NOMO-1 (cell line): ENCODE measurements around the gene GPC5.

Experiments used
- DNase-seq, 2 experiments: peaks; one replicate each; lab custom pipeline; 2025; ENCODE audit not compliant: unreplicated experiment in 2 of 2; lab: John Stamatoyannopoulos, UW

Gene GPC5

GRCh38 chr13:91701975-91702374 lies 303.6 kb downstream of the GPC5 start:
- no peak for DNase-seq

- no peak for DNase-seq
Observed at GRCh38 chr13:91702411-91702810, 304.0 kb downstream of the GPC5 start.

- DNase-seq, result no peak
Observed at GRCh38 chr13:91704398-91704797, 306.0 kb downstream of the GPC5 start.

- no peak for DNase-seq
Observed at GRCh38 chr13:91708558-91708957, 310.1 kb downstream of the GPC5 start.

- DNase-seq, result no peak
Observed at GRCh38 chr13:91709180-91709579, 310.8 kb downstream of the GPC5 start.

- no peak for DNase-seq
Observed at GRCh38 chr13:91710733-91711132, 312.3 kb downstream of the GPC5 start.

GRCh38 chr13:91714855-91715254 lies 316.4 kb downstream of the GPC5 start:
- no peak for DNase-seq

- no peak for DNase-seq
Observed at GRCh38 chr13:91716436-91717065, 318.1 kb downstream of the GPC5 start.

- DNase-seq, result no peak
Observed at GRCh38 chr13:91719033-91719432, 320.6 kb downstream of the GPC5 start.

GRCh38 chr13:91721413-91721812 lies 323.0 kb downstream of the GPC5 start:
- no peak for DNase-seq

GRCh38 chr13:91722267-91722884 lies 324.0 kb downstream of the GPC5 start:
- peak in 1 of 2 experiments; percentile 16 for DNase-seq

- DNase-seq, result no peak
Observed at GRCh38 chr13:91724591-91724990, 326.2 kb downstream of the GPC5 start.

- peak in 1 of 2 experiments; percentile 7 for DNase-seq
Observed at GRCh38 chr13:91725646-91726045, 327.2 kb downstream of the GPC5 start.

- no peak for DNase-seq
Observed at GRCh38 chr13:91726671-91727070, 328.2 kb downstream of the GPC5 start.

- no peak for DNase-seq
Observed at GRCh38 chr13:91729859-91730258, 331.4 kb downstream of the GPC5 start.

GRCh38 chr13:91739751-91740150 lies 341.3 kb downstream of the GPC5 start:
- no peak for DNase-seq

- DNase-seq, result no peak
Observed at GRCh38 chr13:91740756-91741155, 342.3 kb downstream of the GPC5 start.

- DNase-seq, result no peak
Observed at GRCh38 chr13:91741925-91742324, 343.5 kb downstream of the GPC5 start.

GRCh38 chr13:91744284-91744683 lies 345.9 kb downstream of the GPC5 start:
- DNase-seq, result no peak

GRCh38 chr13:91745967-91746366 lies 347.5 kb downstream of the GPC5 start:
- DNase-seq, result no peak

- no peak for DNase-seq
Observed at GRCh38 chr13:91747186-91747585, 348.8 kb downstream of the GPC5 start.

GRCh38 chr13:91748416-91749089 lies 350.1 kb downstream of the GPC5 start:
- no peak for DNase-seq
